PC-3 (cell line): ENCODE results near the gene IGLL1. TPM values are rescaled to one million over a fixed set of nuclear protein-coding genes. Genes with fewer than 3 reads are reported as not detected.

Experiments
- ATAC-seq: fragments of 200-7000 bp; cut with Tn5 transposase; 2 replicates; pipeline ENCODE4 v1.9.1; 2020; ENCODE audit warnings: mild to moderate bottlenecking, moderate library complexity
- BruUV-seq: library from RNA; stranded (reverse); fragments of 400-500 nt; replicated peaks from 2 replicates; lab custom pipeline; 2021; lab: Mats Ljungman, UMichigan
- CTCF ChIA-PET: fragments of 300-600 bp; sonication (Branson Sonifier 250); formaldehyde crosslinking; loops from one replicate; lab custom pipeline; 2022; ENCODE audit warnings: antibody characterized with exemption; lab: Charles Lee
- POLR2A ChIA-PET: fragments of 300-600 bp; sonication (Branson Sonifier 250); formaldehyde crosslinking; loops from one replicate; lab custom pipeline; 2022; ENCODE audit warnings: antibody characterized with exemption; ENCODE audit not compliant: unreplicated experiment; lab: Charles Lee
- DNase-seq: peaks from one replicate; pipeline ENCODE4 v3.0.0-alpha.2; 2015
- H2AFZ ChIP-seq: fragments of 300-600 bp; sonication (generic); 2 replicates; pipeline ENCODE4 v1.6.0; 2016; ENCODE audit warnings: antibody characterized with exemption, low read length
- H3F3A ChIP-seq: fragments of 300-600 bp; sonication (generic); one replicate; pipeline ENCODE4 v1.6.0; 2017; ENCODE audit warnings: antibody characterized with exemption, low read length, control low read depth, mild to moderate bottlenecking; ENCODE audit not compliant: unreplicated experiment
- H3K27ac ChIP-seq: fragments of 300-600 bp; sonication (generic); 2 replicates; pipeline ENCODE4 v1.5.1; 2016; ENCODE audit warnings: mild to moderate bottlenecking, low read length
- H3K27me3 ChIP-seq: fragments of 300-600 bp; sonication (generic); 2 replicates; pipeline ENCODE4 v1.6.1; 2016; ENCODE audit warnings: low read length, mixed read lengths
- H3K36me3 ChIP-seq: fragments of 300-600 bp; sonication (generic); 2 replicates; pipeline ENCODE4 v1.6.1; 2016; ENCODE audit warnings: low read depth, mixed run types, low read length, mixed read lengths
- H3K4me1 ChIP-seq: fragments of 300-600 bp; sonication (generic); 2 replicates; pipeline ENCODE4 v1.5.1; 2016; ENCODE audit warnings: low read length; ENCODE audit not compliant: insufficient read depth
- H3K4me2 ChIP-seq: fragments of 300-600 bp; sonication (generic); 2 replicates; pipeline ENCODE4 v1.6.0; 2016; ENCODE audit warnings: low read length
- H3K4me3 ChIP-seq: fragments of 300-600 bp; sonication (generic); 2 replicates; pipeline ENCODE4 v1.5.1; 2016; ENCODE audit warnings: mild to moderate bottlenecking, low read length, mixed read lengths
- H3K79me2 ChIP-seq: fragments of 300-600 bp; sonication (generic); 2 replicates; pipeline ENCODE4 v1.6.1; 2017; ENCODE audit warnings: low read length, mixed read lengths
- H3K9ac ChIP-seq: fragments of 300-600 bp; sonication (generic); 2 replicates; pipeline ENCODE4 v1.6.0; 2016; ENCODE audit warnings: mild to moderate bottlenecking, low read length
- H3K9me2 ChIP-seq: fragments of 300-600 bp; sonication (generic); replicated peaks from 2 replicates; pipeline ENCODE4 v1.6.1; 2016; ENCODE audit warnings: mixed run types, low read length, mixed read lengths
- H3K9me3 ChIP-seq: fragments of 300-600 bp; sonication (generic); 2 replicates; pipeline ENCODE4 v1.6.1; 2016; ENCODE audit warnings: low read length, mixed read lengths
- H4K20me1 ChIP-seq: fragments of 300-600 bp; sonication (generic); 2 replicates; pipeline ENCODE4 v1.6.1; 2016; ENCODE audit warnings: low read length, mixed read lengths
- EZH2 ChIP-seq: fragments of 300-600 bp; sonication (generic); IDR thresholded peaks from one replicate; pipeline ENCODE4 v1.6.1; 2017; ENCODE audit warnings: antibody characterized with exemption, mild to moderate bottlenecking, low read length; ENCODE audit not compliant: unreplicated experiment
- EZH2phosphoT487 ChIP-seq: fragments of 300-600 bp; sonication (generic); IDR thresholded peaks from 2 replicates; pipeline ENCODE4 v1.6.1; 2018; ENCODE audit warnings: mild to moderate bottlenecking, antibody characterized with exemption, low read length, borderline replicate concordance
- intact Hi-C: fragments of 100-400 bp; cut with micrococcal nuclease; formaldehyde crosslinking; loops from 2 replicates; pipeline ENCODE4 v1.9.0; 2023
- total RNA-seq: library from RNA; depleted of rRNA; stranded (reverse); fragments of >200 nt; gene quantifications from 2 replicates; pipeline ENCODE4 v1.2.3, GENCODE V29; 2014
- TF ChIP-seq, protein P1 (sequence below): fragments of 300-600 bp; sonication (generic); conservative IDR thresholded peaks from 2 replicates; pipeline ENCODE4 v1.5.1; 2017; ENCODE audit warnings: antibody characterized with exemption, low read depth, mild to moderate bottlenecking, low read length

Gene IGLL1
- total RNA-seq, 1 experiment from 2014 or later = not detected

DNA sequence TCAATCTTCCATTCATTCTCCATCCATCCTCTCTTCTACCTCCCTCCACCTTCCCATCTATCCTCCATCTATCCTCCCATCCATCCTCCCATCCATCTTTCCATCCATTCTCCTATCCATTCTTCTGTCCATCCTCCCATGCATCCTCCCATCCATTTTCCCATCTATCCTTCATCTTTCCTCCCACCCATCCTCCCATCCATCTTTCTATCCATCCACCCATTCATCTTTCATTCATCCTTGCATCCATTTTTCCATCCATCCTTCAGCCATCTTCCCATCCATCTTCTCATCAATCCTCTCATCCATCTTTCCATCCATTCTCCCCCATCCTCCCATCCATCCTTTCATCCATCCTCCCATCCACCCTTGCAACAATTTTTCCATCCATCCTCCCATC is 27.5 kb downstream of the IGLL1 start:
- H3K27ac ChIP-seq = no peak overlapping the region
- H3F3A ChIP-seq = no peaks in the 10 kb centered on the region
- H3K79me2 ChIP-seq = no peaks in the 10 kb centered on the region
- H3K27me3 ChIP-seq = no peaks in the 10 kb centered on the region
- ATAC-seq = no peak
- H3K9ac ChIP-seq = no peak overlapping the region
- H3K4me1 ChIP-seq = no peaks in the 10 kb centered on the region
- no peaks in the 10 kb centered on the region for H3K9me3 ChIP-seq
- no peak overlapping the region for H2AFZ ChIP-seq
- H3K36me3 ChIP-seq = no peaks in the 10 kb centered on the region
- no peak for DNase-seq
- H3K4me3 ChIP-seq = no peak overlapping the region
- no peak overlapping the region for H3K4me2 ChIP-seq
- ChIA-PET CTCF (no interaction called here), POLR2A (no interaction called here)
- no peaks in the 10 kb centered on the region for H3K9me2 ChIP-seq
- no peaks in the 10 kb centered on the region for H4K20me1 ChIP-seq
- intact Hi-C loops = no loop called here
- BruUV-seq = no TSS peak
- TF ChIP-seq, protein P1, sequence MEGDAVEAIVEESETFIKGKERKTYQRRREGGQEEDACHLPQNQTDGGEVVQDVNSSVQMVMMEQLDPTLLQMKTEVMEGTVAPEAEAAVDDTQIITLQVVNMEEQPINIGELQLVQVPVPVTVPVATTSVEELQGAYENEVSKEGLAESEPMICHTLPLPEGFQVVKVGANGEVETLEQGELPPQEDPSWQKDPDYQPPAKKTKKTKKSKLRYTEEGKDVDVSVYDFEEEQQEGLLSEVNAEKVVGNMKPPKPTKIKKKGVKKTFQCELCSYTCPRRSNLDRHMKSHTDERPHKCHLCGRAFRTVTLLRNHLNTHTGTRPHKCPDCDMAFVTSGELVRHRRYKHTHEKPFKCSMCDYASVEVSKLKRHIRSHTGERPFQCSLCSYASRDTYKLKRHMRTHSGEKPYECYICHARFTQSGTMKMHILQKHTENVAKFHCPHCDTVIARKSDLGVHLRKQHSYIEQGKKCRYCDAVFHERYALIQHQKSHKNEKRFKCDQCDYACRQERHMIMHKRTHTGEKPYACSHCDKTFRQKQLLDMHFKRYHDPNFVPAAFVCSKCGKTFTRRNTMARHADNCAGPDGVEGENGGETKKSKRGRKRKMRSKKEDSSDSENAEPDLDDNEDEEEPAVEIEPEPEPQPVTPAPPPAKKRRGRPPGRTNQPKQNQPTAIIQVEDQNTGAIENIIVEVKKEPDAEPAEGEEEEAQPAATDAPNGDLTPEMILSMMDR = no peak
- no peak for TF ChIP-seq EZH2

DNA sequence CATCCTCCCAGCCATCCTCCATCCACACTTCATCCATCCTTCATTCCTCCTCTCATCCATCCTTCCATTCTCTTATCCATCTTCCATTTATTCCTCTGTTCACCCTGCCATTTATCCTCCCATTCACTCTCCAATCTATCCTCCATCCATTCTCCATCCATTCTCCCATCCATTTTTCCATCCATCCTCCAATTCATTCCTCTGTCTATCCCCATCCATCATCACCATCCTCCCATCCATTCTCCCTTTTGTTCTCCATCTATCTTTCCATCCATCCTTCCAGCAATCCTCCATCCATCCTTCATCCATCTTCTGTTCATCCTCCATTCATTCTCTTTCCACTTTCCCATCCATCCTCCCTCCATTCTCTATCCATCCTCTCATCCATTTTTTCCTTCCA is 28.7 kb downstream of the IGLL1 start:
- no peak for TF ChIP-seq EZH2
- TF ChIP-seq, protein P1 = no peak
- TF ChIP-seq EZH2phosphoT487 = no peak
- Histone ChIP-seq H3K79me2 (no peaks in the 10 kb centered on the region), H3K36me3 (no peaks in the 10 kb centered on the region), H3K9ac (no peak overlapping the region), H3F3A (no peaks in the 10 kb centered on the region), H3K4me3 (no peak overlapping the region), H3K4me1 (no peaks in the 10 kb centered on the region), H3K9me3 (no peaks in the 10 kb centered on the region), H3K9me2 (no peaks in the 10 kb centered on the region), H3K27ac (no peak overlapping the region), H2AFZ (no peak overlapping the region), H3K27me3 (no peaks in the 10 kb centered on the region), H3K4me2 (no peak overlapping the region), H4K20me1 (no peaks in the 10 kb centered on the region)
- ChIA-PET CTCF (no interaction called here), POLR2A (no interaction called here)
- BruUV-seq = no TSS peak
- DNase-seq = no peak
- ATAC-seq = no peak
- intact Hi-C loops = no loop called here

DNA sequence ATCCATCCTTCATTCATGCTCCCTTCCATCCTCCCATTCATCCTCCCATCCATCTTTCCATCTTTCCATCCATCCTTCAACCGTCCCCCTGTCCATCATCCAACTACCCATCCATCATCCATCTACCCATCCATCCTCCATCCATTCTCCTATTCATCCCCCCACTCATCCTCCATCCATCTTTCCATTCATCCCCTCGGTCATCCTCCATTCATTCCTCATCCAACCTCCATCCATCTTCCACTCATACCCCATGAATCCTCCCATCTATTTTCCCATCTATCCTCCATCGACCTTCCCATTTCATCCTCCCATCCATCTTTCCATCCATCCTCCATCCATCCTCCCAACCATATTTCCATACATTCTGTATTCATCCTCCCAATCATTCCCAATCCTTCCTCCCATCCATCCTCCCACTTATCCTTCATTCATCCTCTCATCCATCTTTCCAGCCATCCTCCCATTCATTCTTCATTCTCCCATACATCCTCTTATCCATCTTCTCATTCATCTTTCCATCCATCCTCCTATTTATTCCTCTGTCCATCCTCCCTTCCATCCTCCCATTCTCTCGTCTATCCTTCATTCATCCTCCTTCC is 29.9 kb downstream of the IGLL1 start:
- Histone ChIP-seq H2AFZ (no peak overlapping the region), H3K4me1 (no peaks in the 10 kb centered on the region), H4K20me1 (no peaks in the 10 kb centered on the region), H3K27me3 (no peaks in the 10 kb centered on the region), H3K9ac (no peak overlapping the region), H3K9me2 (no peaks in the 10 kb centered on the region), H3K27ac (no peak overlapping the region), H3K4me2 (no peak overlapping the region), H3K79me2 (no peaks in the 10 kb centered on the region), H3K4me3 (no peak overlapping the region), H3F3A (no peaks in the 10 kb centered on the region), H3K9me3 (no peaks in the 10 kb centered on the region), H3K36me3 (no peaks in the 10 kb centered on the region)
- DNase-seq (no peak), ATAC-seq (no peak)
- TF ChIP-seq EZH2 (no peak), EZH2phosphoT487 (no peak)
- TF ChIP-seq, protein P1 = no peak
- intact Hi-C loops = no loop called here
- POLR2A ChIA-PET = no interaction called here
- no TSS peak for BruUV-seq
- CTCF ChIA-PET = no interaction called here
